A549 (cell line): Measurements from ENCODE around the gene ABHD5. TPM values are rescaled to one million over a fixed set of nuclear protein-coding genes. Genes with fewer than 3 reads are reported as not detected.

ENCODE experiments used
- ATAC-seq, 2 experiments: fragments of 200-7000 bp in 1 of 2; fragments of >200 bp in 1 of 2; cut with Nextera tagmentation in 1 of 2; cut with Tn5 transposase in 1 of 2; 3 replicates each; pipeline versions ENCODE4 v1.8.0 to v1.9.1; 2018 to 2020; ENCODE audit warnings: mild to moderate bottlenecking in 1 of 2, moderate library complexity in 1 of 2
- CTCF ChIA-PET: fragments of 300-600 bp; sonication (Branson Sonifier 250); formaldehyde crosslinking; extraction: SDS; loops from one replicate; lab custom pipeline; 2021; ENCODE audit warnings: antibody characterized with exemption, inconsistent platforms; lab: Yijun Ruan, JAX
- POLR2A ChIA-PET: fragments of 350-600 bp; formaldehyde crosslinking; extraction: SDS; loops from one replicate; lab custom pipeline; 2021; ENCODE audit warnings: antibody characterized with exemption, inconsistent platforms; lab: Yijun Ruan, JAX
- DNase-seq, 2 experiments: peaks; one replicate each; pipeline versions ENCODE4 v3.0.0 to v3.0.0-alpha.2; 2011 to 2016; ENCODE audit warnings: low read depth in 1 of 2, low spot score in 1 of 2
- FAIRE-seq: peaks from 2 replicates; lab custom pipeline; 2011; peaks lifted over from hg19 to GRCh38; lab: Jason Lieb, UNC
- H3K27ac ChIP-seq, 2 experiments: fragments of >200 bp; sonication (Bioruptor Twin); formaldehyde crosslinking; 3 replicates each; pipeline ENCODE4 v1.5.1; 2016 to 2017
- H3K4me1 ChIP-seq: fragments of >200 bp; sonication (Bioruptor Twin); formaldehyde crosslinking; 3 replicates; pipeline ENCODE4 v1.6.1; 2016
- H3K4me2 ChIP-seq: fragments of >200 bp; sonication (Bioruptor Twin); formaldehyde crosslinking; 3 replicates; pipeline ENCODE4 v1.6.1; 2016
- H3K4me3 ChIP-seq: fragments of >200 bp; sonication (Bioruptor Twin); formaldehyde crosslinking; 3 replicates; pipeline ENCODE4 v1.5.1; 2016
- H3K9me3 ChIP-seq: fragments of >200 bp; sonication (Bioruptor Twin); formaldehyde crosslinking; 3 replicates; pipeline ENCODE4 v1.6.1; 2016
- CEBPB ChIP-seq, 2 experiments: fragments of >200 bp in 1 of 2; sonication (Bioruptor Twin) in 1 of 2; formaldehyde crosslinking in 1 of 2; IDR thresholded peaks; 2 replicates each; pipeline ENCODE4 v1.6.1; 2012 to 2016
- E2F6 ChIP-seq: IDR thresholded peaks from 2 replicates; pipeline ENCODE4 v1.6.1; 2012; ENCODE audit warnings: low read depth, borderline replicate concordance
- EHF ChIP-seq: fragments of 250-450 bp; sonication (Bioruptor Pico); IDR thresholded peaks from 2 replicates; pipeline ENCODE4 v1.5.0; 2020; ENCODE audit warnings: mild to moderate bottlenecking
- ELK1 ChIP-seq: fragments of 150-350 bp; IDR thresholded peaks from 2 replicates; pipeline ENCODE4 v1.6.1; 2014; ENCODE audit warnings: low read depth, mild to moderate bottlenecking, low read length
- EP300 ChIP-seq, 2 experiments: fragments of >200 bp; sonication (Bioruptor Twin); formaldehyde crosslinking; IDR thresholded peaks; 2 replicates in 1 of 2; 3 replicates in 1 of 2; pipeline ENCODE4 v1.6.1; 2016 to 2017
- FOSL2 ChIP-seq, 2 experiments: fragments of 450-650 bp in 1 of 2; fragments of >200 bp in 1 of 2; sonication (Bioruptor Twin) in 1 of 2; formaldehyde crosslinking; IDR thresholded peaks; 2 replicates each; pipeline versions ENCODE4 v1.5.0 to v1.6.1; 2016 to 2020; ENCODE audit warnings: mild to moderate bottlenecking in 1 of 2, moderate library complexity in 1 of 2
- FOXS1 ChIP-seq: fragments of 250-450 bp; sonication (Bioruptor Pico); IDR thresholded peaks from 2 replicates; pipeline ENCODE4 v1.5.0; 2020; ENCODE audit warnings: mild to moderate bottlenecking, moderate library complexity
- HES2 ChIP-seq: fragments of >200 bp; sonication (Bioruptor Twin); formaldehyde crosslinking; IDR thresholded peaks from 2 replicates; pipeline ENCODE4 v1.6.1; 2016
- HMGXB4 ChIP-seq: fragments of 250-450 bp; sonication (Bioruptor Pico); IDR thresholded peaks from 2 replicates; pipeline ENCODE4 v1.5.0; 2021; ENCODE audit warnings: mild to moderate bottlenecking, moderate library complexity, borderline replicate concordance
- HOXA7 ChIP-seq: fragments of 250-450 bp; sonication (Bioruptor Pico); IDR thresholded peaks from 2 replicates; pipeline ENCODE4 v1.5.0; 2020; ENCODE audit warnings: mild to moderate bottlenecking, moderate library complexity
- HOXB5 ChIP-seq: fragments of 250-450 bp; sonication (Bioruptor Pico); IDR thresholded peaks from 2 replicates; pipeline ENCODE4 v1.5.0; 2020; ENCODE audit warnings: mild to moderate bottlenecking, moderate library complexity
- JUN ChIP-seq, 2 experiments: fragments of >200 bp; sonication (Bioruptor Twin); formaldehyde crosslinking; IDR thresholded peaks; 2 replicates in 1 of 2; 3 replicates in 1 of 2; pipeline ENCODE4 v1.6.1; 2016 to 2017
- KDM1A ChIP-seq: fragments of 200-600 bp; sonication (generic); IDR thresholded peaks from 2 replicates; pipeline ENCODE4 v1.6.1; 2016; ENCODE audit warnings: low read depth, mild to moderate bottlenecking
- MAFK ChIP-seq: fragments of 450-650 bp; IDR thresholded peaks from 2 replicates; pipeline ENCODE4 v1.6.1; 2014; ENCODE audit not compliant: partially characterized antibody
- MAX ChIP-seq: IDR thresholded peaks from 2 replicates; pipeline ENCODE4 v1.6.1; 2012
- MAZ ChIP-seq: fragments of 150-350 bp; IDR thresholded peaks from 2 replicates; pipeline ENCODE4 v1.6.1; 2014; ENCODE audit warnings: antibody characterized with exemption, low read depth, low read length, borderline replicate concordance
- NFE2L2 ChIP-seq: fragments of 150-350 bp; conservative IDR thresholded peaks from 2 replicates; pipeline ENCODE4 v1.6.1; 2014; ENCODE audit warnings: low read length
- NR3C1 ChIP-seq: fragments of >200 bp; sonication (Bioruptor Twin); formaldehyde crosslinking; IDR thresholded peaks from 3 replicates; pipeline ENCODE4 v1.6.1; 2017
- PHF8 ChIP-seq: fragments of 200-600 bp; sonication (generic); IDR thresholded peaks from 2 replicates; pipeline ENCODE4 v1.6.1; 2016; ENCODE audit warnings: low read depth, mild to moderate bottlenecking, antibody characterized with exemption, moderate library complexity, borderline replicate concordance
- RFX5 ChIP-seq: fragments of 450-650 bp; IDR thresholded peaks from 2 replicates; pipeline ENCODE4 v1.7.1; 2014; ENCODE audit warnings: antibody characterized with exemption, mild to moderate bottlenecking, moderate library complexity
- RNF2 ChIP-seq: fragments of 200-600 bp; sonication (generic); IDR thresholded peaks from 2 replicates; pipeline ENCODE4 v1.6.1; 2016; ENCODE audit warnings: low read depth, mild to moderate bottlenecking, antibody characterized with exemption, moderate library complexity, borderline replicate concordance
- SMC3 ChIP-seq: fragments of >200 bp; sonication (Bioruptor Twin); formaldehyde crosslinking; IDR thresholded peaks from 3 replicates; pipeline ENCODE4 v1.6.1; 2018; ENCODE audit warnings: inconsistent platforms
- ZC3H11A ChIP-seq: fragments of 450-650 bp; IDR thresholded peaks from 2 replicates; pipeline ENCODE4 v1.6.1; 2014; ENCODE audit warnings: antibody characterized with exemption, mild to moderate bottlenecking
- ZNF302 ChIP-seq: fragments of 250-450 bp; sonication (Bioruptor Pico); IDR thresholded peaks from 2 replicates; pipeline ENCODE4 v1.9.0; 2021; ENCODE audit warnings: inconsistent platforms, mild to moderate bottlenecking, moderate library complexity
- ZSCAN20 ChIP-seq: fragments of 250-450 bp; sonication (Bioruptor Pico); IDR thresholded peaks from 2 replicates; pipeline ENCODE4 v1.8.0; 2022; ENCODE audit warnings: mild to moderate bottlenecking, moderate library complexity
- WGBS: methylation state at CpG from one replicate; pipeline ENCODE4 v1.1.6; 2017; ENCODE audit errors: missing lambda C conversion rate; 5-methylcytosine and 5-hydroxymethylcytosine counted together
- polyA plus RNA-seq, 4 experiments: library from polyadenylated mRNA; depleted of rRNA in 3 of 4; stranded (reverse); fragments of >200 nt; fragmentation: RNase III in 1 of 4; extraction: RNeasy Plus Mini Kit Qiagen cat#74134 plus additional on column Dnase treatment in 1 of 4; gene quantifications; 2 replicates in 3 of 4; 3 replicates in 1 of 4; pipeline ENCODE4 v1.2.3, GENCODE V29; 2011 to 2017

The ABHD5 gene
- polyA plus RNA-seq, 2 of the 4 experiments (the other 2 are of a cell fraction): 16.6 to 17.8 TPM

GRCh38 chr3:43771610-43772009, 80.9 kb downstream of the ABHD5 start:
- no peaks in the 10 kb centered on the region for H3K9me3 ChIP-seq
- DNase-seq (no peak), FAIRE-seq (no peak), ATAC-seq (no peak)
- ChIA-PET CTCF (interaction anchor here (0.7 to 1.5 kb wide), 3 partner anchors 81 to 427 kb away, joined by 3 to 4 read pairs (median 3); no protein-coding TSS in a partner anchor), POLR2A (no interaction called here)
- no peak overlapping the region for H3K4me3 ChIP-seq
- H3K27ac ChIP-seq: peak overlapping the region; percentile 64 to 82
- WGBS: 72% methylated on average over 5 of the region's 5 CpGs
- H3K4me2 ChIP-seq: no peak overlapping the region
- H3K4me1 ChIP-seq: peaks cover 46% of the 10 kb centered on the region
- TF ChIP-seq FOSL2 (IDR thresholded peaks at IDR 0.05) (no peak), FOSL2 (CRISPR knock-in tag; IDR thresholded peaks at IDR 0.05) (no peak), ZSCAN20 (CRISPR knock-in tag) (no peak), MAZ (no peak), JUN (IDR thresholded peaks at IDR 0.05) (no peak), HOXA7 (CRISPR knock-in tag) (no peak), EP300 (IDR thresholded peaks at IDR 0.05) (no peak), HMGXB4 (CRISPR knock-in tag) (no peak), ELK1 (no peak), ZC3H11A (no peak), RFX5 (no peak)

GRCh38 chr3:43773273-43774094, 82.7 kb downstream of the ABHD5 start:
- ChIA-PET CTCF (no interaction called here), POLR2A (no interaction called here)
- FAIRE-seq (no peak), ATAC-seq (peak in 1 of 2 experiments; percentile 26; a peak in 2 of 6 replicates), DNase-seq (peak in 1 of 2 experiments; percentile 72)
- peaks cover 46% of the 10 kb centered on the region for H3K4me1 ChIP-seq
- H3K9me3 ChIP-seq: no peaks in the 10 kb centered on the region
- H3K27ac ChIP-seq: peak overlapping the region; percentile 81 to 86
- H3K4me2 ChIP-seq: peak overlapping the region; percentile 22; the same call in 2 of the 3 replicates
- TF ChIP-seq EP300 (IDR thresholded peaks at IDR 0.05): no peak
- 0 out of 2 replicates have a peak, but pooled peaks have one; percentile 48 for TF ChIP-seq ZNF302 (CRISPR knock-in tag)
- TF ChIP-seq E2F6: peak; percentile 61
- TF ChIP-seq EHF: 0 out of 2 replicates have a peak, but pooled peaks have one; percentile 17
- peak; percentile 79 for TF ChIP-seq MAFK
- no peak for TF ChIP-seq CEBPB (IDR thresholded peaks at IDR 0.05)
- no peak for TF ChIP-seq HES2
- peak; percentile 76 for TF ChIP-seq MAX
- TF ChIP-seq KDM1A: no peak
- no peak for TF ChIP-seq RNF2
- TF ChIP-seq NFE2L2: peak; percentile 54; the same call in 1 of the 2 replicates
- peak; percentile 66; the same call in 1 of the 2 replicates for TF ChIP-seq HOXB5 (CRISPR knock-in tag)
- no peak for TF ChIP-seq SMC3
- TF ChIP-seq PHF8: no peak
- TF ChIP-seq NR3C1: no peak
- TF ChIP-seq HOXA7 (CRISPR knock-in tag): no peak
- TF ChIP-seq FOXS1: no peak
- TF ChIP-seq, all 56 proteins: peak for 7
- WGBS: 76% methylated on average over 8 of the region's 10 CpGs
- H3K4me3 ChIP-seq: no peak overlapping the region
